LoVo (cell line): ENCODE measurements around the gene SAP25.
"Not testable (repeated sequence)": the region's sequence is repeated elsewhere in the genome, so short reads cannot be mapped to it uniquely, and the experiment has no call there.

Source experiments
- DNase-seq: peaks from one replicate; pipeline ENCODE4 v3.0.0-alpha.2; 2016; ENCODE audit warnings: low spot score

Gene SAP25

GRCh38 chr7:100575746-100576383 is 2.2 kb upstream of the SAP25 start:
- DNase-seq, result no peak

GRCh38 chr7:100575206-100575631 is 1.5 kb upstream of the SAP25 start:
- no peak for DNase-seq

DNA sequence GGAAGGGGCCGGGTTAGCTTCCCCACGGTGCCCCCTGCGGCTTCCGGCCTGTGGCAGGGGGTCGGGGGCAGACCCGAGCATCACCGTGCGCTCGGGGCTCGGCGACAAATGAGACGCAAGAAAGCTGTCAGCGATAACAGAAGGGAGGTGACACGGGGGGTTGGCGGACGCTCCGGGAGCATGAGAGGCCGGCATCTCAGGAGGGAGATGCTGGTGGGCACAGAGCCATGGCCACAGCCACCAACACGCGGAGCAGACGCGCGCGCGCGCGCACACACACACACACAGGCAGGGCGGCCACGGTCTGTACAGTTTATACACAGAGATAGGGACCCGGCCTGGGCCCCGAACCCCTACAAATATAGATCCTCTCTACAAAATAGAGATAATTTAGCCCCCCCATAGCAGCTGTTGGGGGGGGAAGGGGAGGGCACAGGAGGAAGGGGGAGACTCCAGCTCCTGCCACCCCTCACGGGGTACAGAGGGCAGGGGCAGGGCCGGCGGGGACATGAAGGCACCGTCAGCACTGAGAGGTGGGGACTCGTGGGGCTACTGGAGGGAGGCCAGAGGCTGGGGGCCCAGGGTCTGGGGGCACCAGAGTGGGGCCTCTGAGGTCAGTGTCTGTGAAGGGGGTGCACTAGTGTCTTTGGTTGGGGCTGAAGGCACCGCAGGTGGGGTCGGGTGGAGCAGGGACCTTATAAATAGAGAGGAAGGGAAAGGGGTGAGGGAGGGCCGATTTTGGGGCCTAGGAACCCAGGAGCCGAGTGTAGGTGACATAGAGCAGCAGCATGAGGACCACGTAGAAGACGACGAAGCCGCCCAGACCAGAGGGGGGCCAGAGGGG is 884 bp upstream of the SAP25 start:
- no peak for DNase-seq

- no peak for DNase-seq
These were observed 588 bp downstream of the SAP25 start for GRCh38 chr7:100572949-100573675.

DNA sequence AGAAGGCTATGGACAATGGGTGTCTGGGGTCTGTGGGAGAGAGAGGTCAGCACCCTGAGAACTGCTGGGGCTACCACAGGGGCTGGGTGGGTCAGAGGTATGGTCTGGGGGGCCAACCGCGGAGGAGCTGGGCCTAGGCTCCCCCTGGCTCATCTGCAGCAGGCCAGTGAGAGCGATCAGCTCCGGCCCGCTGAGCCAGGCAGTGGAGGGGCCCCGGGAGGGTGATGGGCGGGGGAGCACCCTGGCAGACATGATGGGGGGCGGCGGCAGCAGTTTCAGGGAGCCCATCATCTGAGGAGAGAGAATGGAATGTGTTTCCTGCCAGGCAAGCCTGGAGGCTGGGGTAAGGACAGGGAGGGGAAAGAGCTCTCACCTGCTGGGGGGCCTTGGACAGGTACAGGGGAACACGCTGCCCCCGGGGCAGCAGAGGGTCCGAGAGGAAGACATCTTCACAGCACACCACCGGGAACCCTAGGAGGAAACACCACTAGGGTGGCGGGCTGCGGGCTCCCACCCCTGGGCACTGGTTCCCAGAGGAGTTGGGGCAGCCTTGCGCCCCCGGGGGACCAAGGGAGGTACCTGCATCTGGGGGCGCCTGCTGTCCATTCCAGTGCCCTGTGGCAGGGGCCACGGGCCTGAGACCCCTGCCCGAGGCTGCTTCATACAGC is 1.3 kb downstream of the SAP25 start:
- no peak for DNase-seq

- DNase-seq, result no peak
These were observed 1.9 kb downstream of the SAP25 start for GRCh38 chr7:100571829-100572116.

- no peak for DNase-seq
These were observed 2.5 kb downstream of the SAP25 start for GRCh38 chr7:100570954-100571828.

DNA sequence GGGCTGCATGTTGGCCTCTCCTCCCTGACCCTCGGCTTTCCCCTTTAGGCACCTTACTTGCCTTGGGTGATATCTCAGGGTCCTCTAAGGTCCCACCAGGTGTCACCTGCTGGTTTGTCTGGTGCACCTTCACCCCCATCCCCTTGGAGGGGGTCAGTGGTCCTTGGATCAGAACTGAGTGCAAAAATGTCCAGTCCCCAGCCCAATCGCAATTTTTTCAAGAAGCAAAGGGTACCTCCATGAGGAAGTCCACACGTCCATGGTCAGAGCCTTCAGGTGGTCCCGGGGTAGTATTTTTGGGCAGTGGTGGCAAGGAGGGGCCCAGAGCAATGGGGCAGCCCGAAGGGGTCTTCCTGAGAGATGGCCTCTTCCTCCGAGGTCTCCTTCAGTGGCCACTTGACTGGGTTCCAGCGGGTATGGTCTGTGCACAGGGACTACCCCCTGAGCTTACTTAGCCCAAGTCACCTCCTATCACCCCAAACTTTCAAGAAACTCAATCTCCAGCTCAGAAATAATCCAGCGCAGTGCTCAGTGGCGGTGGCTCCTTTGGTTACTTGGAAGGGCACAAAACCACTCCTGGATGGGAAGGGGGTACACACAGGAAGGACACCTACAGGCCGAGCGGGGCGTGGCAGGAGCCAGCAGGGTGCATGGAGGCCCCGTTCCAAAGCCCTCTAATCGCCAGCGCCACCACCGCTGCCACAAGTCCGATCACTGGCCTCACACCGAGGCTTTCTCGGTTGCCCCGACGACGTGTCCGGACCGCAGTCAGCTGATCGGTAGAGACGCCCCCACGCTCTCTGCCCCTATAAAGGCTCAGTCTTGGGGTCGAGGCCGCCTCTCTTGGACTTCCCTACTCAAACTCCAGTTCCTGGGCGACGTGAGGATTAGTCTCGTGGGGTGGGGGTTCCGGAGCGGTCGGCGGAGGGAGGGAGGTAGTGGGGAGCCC is 4.5 kb downstream of the SAP25 start:
- DNase-seq, result no peak

DNA sequence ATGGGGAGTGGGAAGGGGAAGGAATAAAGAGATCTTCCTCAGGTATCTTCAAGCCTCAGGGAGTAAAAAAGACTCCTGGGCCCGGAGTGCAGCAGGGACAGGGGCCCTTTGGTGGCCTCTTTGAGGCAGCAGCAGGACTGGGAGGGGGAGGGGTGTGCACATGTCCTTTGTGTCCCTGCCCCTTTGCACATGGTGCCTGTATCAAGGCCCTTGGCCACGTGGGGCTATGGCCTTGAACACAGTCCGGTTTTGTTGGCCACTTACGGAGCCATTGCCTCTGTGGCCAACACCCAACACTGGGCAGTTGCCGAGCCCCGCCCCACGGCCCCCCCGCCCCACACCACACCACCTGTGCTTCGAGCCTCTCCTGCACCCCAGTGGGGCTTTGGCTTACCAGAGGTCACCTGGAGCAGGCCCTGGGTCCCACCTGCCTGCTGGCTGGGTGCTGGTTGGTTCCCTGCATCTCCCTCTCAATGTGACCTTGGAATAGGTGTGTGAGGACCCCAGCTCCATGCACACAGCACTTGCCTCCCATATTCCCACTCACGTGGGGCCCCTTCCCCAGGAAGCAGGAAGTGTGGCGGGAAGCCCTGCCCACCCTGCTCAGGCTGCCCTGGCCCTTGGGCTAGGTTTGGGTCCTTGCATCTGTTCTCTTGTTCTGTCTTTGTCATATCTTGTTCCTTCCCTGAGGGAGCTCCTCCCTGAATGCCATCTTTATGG is 5.4 kb downstream of the SAP25 start:
- no peak for DNase-seq

GRCh38 chr7:100567751-100568175 is 5.9 kb downstream of the SAP25 start:
- DNase-seq, result no peak

- no peak for DNase-seq
These were observed 6.5 kb downstream of the SAP25 start for GRCh38 chr7:100567031-100567730.

- DNase-seq, result no peak
These were observed 7.6 kb downstream of the SAP25 start for GRCh38 chr7:100566018-100566531.

DNA sequence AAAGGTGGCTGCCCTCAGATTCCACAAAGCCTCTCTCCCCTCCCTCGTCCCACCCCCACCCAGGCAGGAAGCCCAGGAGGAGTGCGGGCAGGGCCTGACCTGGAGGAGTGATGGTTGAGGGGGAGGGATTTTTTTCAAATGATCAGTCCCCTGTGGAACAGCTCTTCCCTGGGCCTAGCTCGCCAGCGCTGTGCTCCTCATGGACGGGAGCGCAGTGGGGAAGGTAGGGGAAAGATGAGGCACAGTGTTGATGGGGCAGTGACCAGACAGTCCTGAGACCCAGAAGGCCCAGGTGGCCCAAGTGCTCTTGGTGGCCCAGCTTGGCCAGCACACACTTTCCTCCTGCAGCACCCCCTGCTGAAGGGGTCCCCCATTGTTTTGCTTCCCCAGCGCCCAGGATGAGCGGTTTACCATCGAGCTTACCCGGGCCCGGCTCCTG is 8.5 kb downstream of the SAP25 start:
- no peak for DNase-seq

DNA sequence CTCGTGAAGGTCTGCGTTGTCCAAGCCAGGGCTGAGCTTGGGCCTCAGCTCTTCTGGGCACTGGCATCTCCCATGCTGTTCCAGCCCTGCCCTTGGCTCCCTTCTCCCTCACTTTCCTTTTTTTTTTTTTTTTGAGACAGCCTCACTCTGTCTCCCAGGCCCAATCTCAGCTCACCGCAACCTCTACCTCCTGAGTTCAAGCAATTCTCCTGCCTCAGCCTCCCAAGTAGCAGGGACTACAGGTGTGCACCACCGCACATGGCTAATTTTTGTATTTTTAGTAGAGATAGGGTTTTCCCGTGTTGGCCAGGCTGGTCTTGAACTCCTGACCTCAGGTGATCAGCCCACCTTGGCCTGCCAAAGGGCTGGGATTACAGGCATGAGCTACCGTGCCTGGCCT is 9.3 kb downstream of the SAP25 start:
- DNase-seq, result not testable (repeated sequence)

DNA sequence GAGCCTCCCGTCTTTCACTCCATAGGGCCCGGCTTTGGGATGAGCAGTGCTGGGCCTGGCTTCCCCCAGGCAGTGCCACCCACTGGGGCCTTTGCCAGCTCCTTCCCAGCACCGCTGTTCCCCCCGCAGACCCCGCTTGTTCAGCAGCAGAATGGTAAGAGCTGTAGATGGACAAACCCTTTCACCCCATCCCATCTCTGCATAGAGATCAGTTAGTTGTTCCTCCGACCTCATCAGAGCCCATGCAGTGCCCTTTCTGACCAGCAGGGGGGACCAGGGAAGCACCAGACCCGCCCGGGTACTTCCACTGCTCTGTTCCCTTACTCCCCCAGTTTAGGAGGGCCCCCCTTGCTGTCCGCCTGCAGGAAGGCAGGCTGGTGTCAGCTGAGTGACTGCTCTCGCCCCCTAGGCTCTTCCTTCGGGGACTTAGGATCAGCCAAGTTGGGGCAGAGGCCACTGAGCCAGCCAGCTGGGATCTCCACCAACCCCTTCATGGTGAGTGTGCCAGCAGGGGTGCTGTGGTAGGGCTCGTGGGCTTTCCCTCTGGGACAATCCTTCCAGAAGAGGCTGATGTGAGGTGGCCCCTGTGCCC is 9.8 kb downstream of the SAP25 start:
- DNase-seq, result peak; percentile 69

DNA sequence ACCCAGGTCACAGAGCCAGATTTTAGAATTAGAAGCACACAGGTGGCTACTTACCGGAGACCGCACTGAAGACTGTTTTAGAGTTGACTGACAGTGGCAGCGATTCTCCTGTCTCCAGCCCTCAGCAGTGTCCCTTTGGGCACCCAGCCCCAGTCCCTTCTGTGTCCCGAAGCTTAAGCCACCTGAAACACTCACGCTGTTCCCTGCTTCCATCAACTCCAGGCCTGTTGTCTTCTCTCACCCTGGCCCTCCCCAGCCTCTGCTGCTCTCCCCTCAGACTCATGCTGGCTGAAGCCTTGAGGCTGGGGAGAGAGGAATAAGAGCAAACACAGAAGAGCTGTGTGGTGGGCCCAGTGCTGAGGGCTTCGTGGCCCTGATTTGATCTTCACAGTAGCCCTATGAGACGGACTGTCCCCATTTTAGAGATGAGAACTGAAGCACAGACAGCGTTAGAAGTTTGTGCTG is 10.6 kb downstream of the SAP25 start:
- DNase-seq, result no peak

GRCh38 chr7:100562195-100563099 is 11.3 kb downstream of the SAP25 start:
- no peak for DNase-seq
